Daoy (cell line): Measurements from ENCODE around the gene LMAN2. TPM values are rescaled to one million over a fixed set of nuclear protein-coding genes. Genes with fewer than 3 reads are reported as not detected.

Source experiments
- total RNA-seq: library from RNA; depleted of rRNA; stranded (reverse); fragments of >200 nt; shearing (Covaris generic); gene quantifications from 2 replicates; pipeline ENCODE4 v1.2.3, GENCODE V29; 2014; rRNA removed

LMAN2 gene
- total RNA-seq, 1 experiment from 2014 or later: 269 TPM

Other genes starting within 250 kb of the LMAN2 start
- gene NSD1, start 217.9 kb downstream of the LMAN2 start, total RNA-seq: 25.4 and 45.7 TPM in 2 replicates
- gene RAB24, start 47.9 kb downstream of the LMAN2 start, total RNA-seq: 16.6 and 18.8 TPM in 2 replicates
- gene PRELID1, start 47.9 kb downstream of the LMAN2 start, total RNA-seq: 434 and 468 TPM in 2 replicates
- gene MXD3, start 39.8 kb downstream of the LMAN2 start, total RNA-seq: 16.7 and 23.4 TPM in 2 replicates
- gene RGS14, start 6.3 kb upstream of the LMAN2 start, total RNA-seq: 18.1 and 30.5 TPM in 2 replicates
- not detected in 2 replicates for gene SLC34A1, start 32.8 kb upstream of the LMAN2 start, total RNA-seq
- gene PFN3, start 49.0 kb upstream of the LMAN2 start, total RNA-seq: not detected in 2 replicates
- 8.6 and 9.6 TPM in 2 replicates for gene F12, start 57.9 kb upstream of the LMAN2 start, total RNA-seq
- 67.3 and 71.8 TPM in 2 replicates for gene GRK6, start 75.0 kb upstream of the LMAN2 start, total RNA-seq
- gene PRR7, start 95.1 kb upstream of the LMAN2 start, total RNA-seq: 15.7 and 21.4 TPM in 2 replicates
- 166 and 187 TPM in 2 replicates for gene DBN1, start 122.0 kb upstream of the LMAN2 start, total RNA-seq
- 197 and 234 TPM in 2 replicates for gene PDLIM7, start 145.9 kb upstream of the LMAN2 start, total RNA-seq
- 3.7 and 3.9 TPM in 2 replicates for gene DOK3, start 158.2 kb upstream of the LMAN2 start, total RNA-seq
- 68.7 and 91.5 TPM in 2 replicates for gene DDX41, start 165.3 kb upstream of the LMAN2 start, total RNA-seq
- gene FAM193B, start 202.9 kb upstream of the LMAN2 start, total RNA-seq: 14.6 and 26.7 TPM in 2 replicates
- gene TMED9, start 240.5 kb upstream of the LMAN2 start, total RNA-seq: 94.7 and 105 TPM in 2 replicates
- gene B4GALT7, start 248.5 kb upstream of the LMAN2 start, total RNA-seq: 35.1 and 51.0 TPM in 2 replicates